Keratinocyte (primary cell): ENCODE data around the gene AGO3.

Source experiments
- EZH2 ChIP-seq: IDR thresholded peaks from one replicate; pipeline ENCODE4 v1.6.1; 2012; ENCODE audit warnings: inconsistent platforms, mild to moderate bottlenecking, low read length, moderate library complexity
- TF ChIP-seq, protein P1 (sequence below), 3 experiments: IDR thresholded peaks in 1 of 3; conservative IDR thresholded peaks in 1 of 3; optimal IDR thresholded peaks in 1 of 3; 2 replicates in 2 of 3; 3 replicates in 1 of 3; pipeline versions ENCODE3 to v1.5.1; 2011; ENCODE audit warnings: low read length in 3 of 3, mild to moderate bottlenecking in 3 of 3, moderate library complexity in 2 of 3, control low read depth in 1 of 3, inconsistent platforms in 1 of 3; ENCODE audit not compliant: insufficient read depth in 2 of 3; ENCODE audit errors: extremely low read depth in 1 of 3

DNA sequence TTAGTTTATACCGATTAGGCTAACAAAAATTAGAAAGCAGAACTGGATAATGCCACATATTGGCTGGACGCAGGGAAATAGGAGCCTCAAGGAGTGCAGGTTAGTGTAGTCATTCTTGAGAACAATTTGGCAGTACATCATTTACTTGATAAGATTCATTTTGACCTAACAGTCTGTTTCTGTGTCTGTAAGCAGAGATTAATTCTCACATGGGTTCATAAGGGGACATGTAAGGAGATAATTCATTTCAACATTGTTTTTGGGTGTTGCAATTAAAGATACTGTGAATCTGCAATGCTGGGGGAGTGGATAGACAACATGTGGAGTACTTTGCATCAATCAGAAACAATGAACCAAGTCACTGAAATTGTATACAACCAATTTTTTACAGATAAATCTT lies 32.0 kb downstream of the AGO3 start:
- TF ChIP-seq EZH2: no peak
- TF ChIP-seq, protein P1, sequence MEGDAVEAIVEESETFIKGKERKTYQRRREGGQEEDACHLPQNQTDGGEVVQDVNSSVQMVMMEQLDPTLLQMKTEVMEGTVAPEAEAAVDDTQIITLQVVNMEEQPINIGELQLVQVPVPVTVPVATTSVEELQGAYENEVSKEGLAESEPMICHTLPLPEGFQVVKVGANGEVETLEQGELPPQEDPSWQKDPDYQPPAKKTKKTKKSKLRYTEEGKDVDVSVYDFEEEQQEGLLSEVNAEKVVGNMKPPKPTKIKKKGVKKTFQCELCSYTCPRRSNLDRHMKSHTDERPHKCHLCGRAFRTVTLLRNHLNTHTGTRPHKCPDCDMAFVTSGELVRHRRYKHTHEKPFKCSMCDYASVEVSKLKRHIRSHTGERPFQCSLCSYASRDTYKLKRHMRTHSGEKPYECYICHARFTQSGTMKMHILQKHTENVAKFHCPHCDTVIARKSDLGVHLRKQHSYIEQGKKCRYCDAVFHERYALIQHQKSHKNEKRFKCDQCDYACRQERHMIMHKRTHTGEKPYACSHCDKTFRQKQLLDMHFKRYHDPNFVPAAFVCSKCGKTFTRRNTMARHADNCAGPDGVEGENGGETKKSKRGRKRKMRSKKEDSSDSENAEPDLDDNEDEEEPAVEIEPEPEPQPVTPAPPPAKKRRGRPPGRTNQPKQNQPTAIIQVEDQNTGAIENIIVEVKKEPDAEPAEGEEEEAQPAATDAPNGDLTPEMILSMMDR (optimal IDR thresholded peaks at IDR 0.05 in 1 of 3, IDR thresholded peaks at IDR 0.05 in 1 of 3, conservative IDR thresholded peaks at IDR 0.05 in 1 of 3; ENCODE audit: extremely low read depth in 1 of 3, insufficient read depth in 2 of 3, low read length in 3 of 3): no peak
